NCI-H2196 treated with DMSO at 0.1 percent for 48 hours (cell line): ENCODE data around the gene SOS1.
"Not testable (repeated sequence)": the region's sequence is repeated elsewhere in the genome, so short reads cannot be mapped to it uniquely, and the experiment has no call there.

Source experiments
- DNase-seq: peaks from one replicate; lab custom pipeline; 2025; ENCODE audit not compliant: unreplicated experiment; lab: John Stamatoyannopoulos, UW

SOS1 gene

GRCh38 chr2:39120771-39121522 is at the start of gene SOS1:
Gene SOS1 (minus strand): TSS chr2:39121051. CDS start chr2:39120422, 629 bp downstream.
- DNase-seq, result peak; percentile 78

GRCh38 chr2:39164089-39164488 is 43.2 kb upstream of the SOS1 start:
- DNase-seq, result no peak

- DNase-seq, result no peak
These were observed 40.1 kb upstream of the SOS1 start for GRCh38 chr2:39160982-39161381.

GRCh38 chr2:39159283-39159682 is 38.4 kb upstream of the SOS1 start:
- no peak for DNase-seq

GRCh38 chr2:39158351-39158750 is 37.5 kb upstream of the SOS1 start:
- DNase-seq, result no peak

- DNase-seq, result no peak
These were observed 36.0 kb upstream of the SOS1 start for GRCh38 chr2:39156846-39157245.

GRCh38 chr2:39156107-39156506 is 35.3 kb upstream of the SOS1 start:
- DNase-seq, result no peak

GRCh38 chr2:39155573-39155972 is 34.7 kb upstream of the SOS1 start:
- DNase-seq, result not testable (repeated sequence)

GRCh38 chr2:39154944-39155343 is 34.1 kb upstream of the SOS1 start:
- no peak for DNase-seq

- DNase-seq, result no peak
These were observed 32.5 kb upstream of the SOS1 start for GRCh38 chr2:39153312-39153711.

- DNase-seq, result no peak
These were observed 31.7 kb upstream of the SOS1 start for GRCh38 chr2:39152504-39152903.

GRCh38 chr2:39150890-39151497 is 30.1 kb upstream of the SOS1 start:
- DNase-seq, result no peak

- DNase-seq, result no peak
These were observed 29.3 kb upstream of the SOS1 start for GRCh38 chr2:39150102-39150562.

GRCh38 chr2:39146630-39147029 is 25.8 kb upstream of the SOS1 start:
- no peak for DNase-seq

GRCh38 chr2:39145906-39146421 is 25.1 kb upstream of the SOS1 start:
- no peak for DNase-seq

GRCh38 chr2:39144416-39144815 is 23.6 kb upstream of the SOS1 start:
- DNase-seq, result no peak

GRCh38 chr2:39142904-39143605 is 22.2 kb upstream of the SOS1 start:
- DNase-seq, result no peak

GRCh38 chr2:39141334-39142271 is 20.8 kb upstream of the SOS1 start:
- DNase-seq, result no peak

- not testable (repeated sequence) for DNase-seq
These were observed 20.1 kb upstream of the SOS1 start for GRCh38 chr2:39140948-39141333.

- DNase-seq, result no peak
These were observed 19.5 kb upstream of the SOS1 start for GRCh38 chr2:39140322-39140847.
